Activated CD4-positive, alpha-beta T cell treated with anti-CD3 and anti-CD28 coated beads, Interleukin-2, amount 50 U/mL, for 4 hours (primary cell): ENCODE data around the gene SNX21.
A peak's percentile ranks its signal among the peaks of the same experiment; 100 is the strongest.
"Not testable (repeated sequence)": the region's sequence is repeated elsewhere in the genome, so short reads cannot be mapped to it uniquely, and the experiment has no call there.

ENCODE experiments used
- DNase-seq, 2 experiments: peaks; one replicate each; pipeline ENCODE4 v3.0.0-alpha.2; 2020

SNX21 gene

GRCh38 chr20:45833030-45833882 lies at the start of gene SNX21:
Gene SNX21, plus strand, starts transcription at chr20:45833799. Its CDS starts 121 bp downstream, at chr20:45833920.
- no peak for DNase-seq

DNA sequence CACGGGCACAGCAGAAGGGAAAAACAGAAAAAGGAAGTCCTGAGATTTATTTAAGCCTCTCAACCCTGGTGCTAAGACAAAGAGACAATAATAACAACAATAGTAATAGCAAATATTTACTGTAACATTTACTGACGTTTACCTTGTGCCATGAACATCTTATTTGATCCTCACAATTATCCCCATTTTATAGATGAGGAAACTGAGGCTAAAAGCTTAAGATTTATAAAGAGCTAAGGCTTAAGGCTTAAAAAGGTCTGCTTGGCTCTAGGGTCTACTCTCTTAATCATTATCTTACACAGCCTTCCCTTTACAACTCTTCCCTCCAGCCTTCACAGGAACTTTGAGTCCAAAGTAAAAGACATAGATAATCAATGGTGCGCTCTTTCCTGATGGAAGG lies 45.2 kb upstream of the SNX21 start:
- no peak for DNase-seq

DNA sequence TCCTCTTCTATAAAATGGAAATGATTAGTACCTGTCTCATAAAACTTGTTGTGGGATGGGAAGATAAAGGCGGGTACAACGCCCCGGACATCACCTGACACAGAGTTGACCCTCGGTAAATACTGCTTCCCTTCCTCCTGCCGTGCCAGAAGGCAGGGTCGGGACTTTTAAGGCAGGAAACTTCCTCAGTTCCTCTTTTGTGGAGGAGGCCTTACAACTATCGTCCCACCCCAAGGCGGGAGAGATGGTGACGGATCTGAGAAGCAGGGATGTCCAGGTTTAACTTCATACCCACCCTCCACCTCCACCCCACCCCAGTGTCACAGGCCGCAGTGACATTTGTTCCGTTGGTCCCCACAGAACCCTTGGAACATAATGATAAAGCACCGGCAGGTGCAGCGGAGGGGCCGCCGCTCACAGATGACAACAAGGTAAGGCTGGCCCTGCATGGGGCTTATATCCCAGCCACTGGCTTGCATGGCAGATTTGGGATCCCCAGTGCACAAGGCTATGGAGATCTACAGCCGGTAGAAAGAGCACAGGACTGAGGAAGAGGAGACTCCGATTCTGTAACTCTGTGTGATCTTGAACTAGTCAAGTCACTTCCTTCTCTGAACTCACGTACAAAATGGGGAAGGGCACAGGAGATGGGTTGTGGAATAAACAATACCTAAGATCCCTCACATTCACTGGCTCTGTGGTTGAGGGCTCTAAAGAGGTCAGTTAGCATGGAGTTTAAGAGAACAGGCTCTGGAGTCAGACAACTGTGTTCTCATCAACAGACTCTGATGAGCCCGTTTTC lies 41.1 kb upstream of the SNX21 start:
- no peak for DNase-seq

DNA sequence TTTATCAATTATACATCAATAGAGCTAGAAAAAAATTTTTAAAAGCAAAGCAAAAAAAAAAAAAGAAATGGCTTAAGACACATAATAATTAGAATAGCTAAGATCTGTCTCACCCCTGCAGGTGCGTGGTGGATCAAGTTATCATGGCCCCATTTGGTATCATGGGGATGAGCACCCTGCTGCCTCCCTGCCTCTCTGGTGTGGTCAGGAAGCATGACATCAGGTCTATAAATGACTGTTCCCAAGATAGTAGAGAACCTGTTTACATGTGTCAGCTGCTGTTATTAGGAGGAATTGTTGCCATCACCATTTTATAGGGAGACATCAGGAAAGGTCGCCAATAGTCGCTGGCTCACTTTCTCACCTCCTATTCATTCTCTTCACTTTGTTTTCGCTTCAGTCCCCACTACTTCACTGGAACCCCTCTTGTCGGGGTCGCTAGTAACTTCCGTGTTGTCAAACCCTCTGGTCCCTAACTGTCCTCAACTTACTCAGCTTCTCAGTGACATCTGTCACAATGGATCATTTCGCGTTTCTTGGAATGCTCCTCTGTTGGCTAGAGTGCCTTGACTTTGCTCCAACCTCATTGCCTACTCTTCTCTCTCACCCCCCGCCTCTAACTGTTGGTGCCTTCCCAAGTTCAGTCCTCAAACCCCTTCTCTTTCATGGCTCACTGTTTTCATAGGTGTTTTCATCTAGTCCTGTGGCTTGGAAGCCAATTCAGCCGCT lies 37.1 kb upstream of the SNX21 start:
- DNase-seq: no peak

GRCh38 chr20:45797510-45797909 lies 36.1 kb upstream of the SNX21 start:
- DNase-seq: not testable (repeated sequence)

DNA sequence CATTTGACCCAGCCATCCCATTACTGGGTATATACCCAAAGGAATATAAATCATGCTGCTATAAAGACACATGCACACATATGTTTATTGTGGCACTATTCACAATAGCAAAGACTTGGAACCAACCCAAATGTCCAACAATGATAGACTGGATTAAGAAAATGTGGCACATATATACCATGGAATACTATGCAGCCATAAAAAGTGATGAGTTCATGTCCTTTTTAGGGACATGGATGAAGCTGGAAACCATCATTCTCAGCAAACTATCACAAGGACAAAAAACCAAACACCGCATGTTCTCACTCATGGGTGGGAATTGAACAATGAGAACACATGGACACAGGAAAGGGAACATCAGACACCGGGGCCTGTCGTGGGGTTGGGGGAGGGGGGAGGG lies 35.6 kb upstream of the SNX21 start:
- not testable (repeated sequence) for DNase-seq

DNA sequence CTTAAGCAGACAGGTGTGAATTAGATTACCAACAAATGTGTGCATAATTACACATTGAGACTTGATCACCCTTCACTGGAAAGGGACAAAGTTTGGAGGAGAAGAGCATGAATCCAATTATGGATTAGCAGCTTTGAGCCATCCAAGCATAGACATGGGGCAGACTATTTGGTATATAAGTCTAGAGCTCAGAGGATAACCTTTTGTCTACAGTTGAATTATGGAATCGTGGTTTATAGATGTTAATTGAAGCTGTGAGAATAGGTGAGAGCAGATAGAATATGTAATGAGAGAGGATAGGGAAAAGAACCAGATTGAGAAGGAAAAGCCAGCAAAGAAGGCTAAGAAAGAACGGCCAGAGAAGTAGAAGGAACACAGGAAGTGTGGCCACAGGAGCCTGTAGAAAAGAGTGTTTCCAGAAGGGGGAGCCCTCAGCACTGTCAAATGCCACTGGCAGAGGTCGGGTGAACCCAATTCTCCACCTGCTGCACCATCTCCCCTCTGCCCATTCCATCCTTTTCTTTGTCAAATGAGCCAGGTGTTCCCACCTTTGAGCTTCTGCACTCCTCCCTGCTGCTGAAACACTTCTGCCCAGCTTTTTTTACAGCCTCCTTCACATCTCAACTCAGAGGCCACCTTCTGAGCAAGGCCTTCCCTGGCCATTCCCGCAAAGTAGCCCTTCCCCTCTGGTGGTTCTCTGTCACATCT lies 34.5 kb upstream of the SNX21 start:
- DNase-seq: peak; percentile 53 to 58

GRCh38 chr20:45801851-45802250 lies 31.7 kb upstream of the SNX21 start:
- DNase-seq: no peak

DNA sequence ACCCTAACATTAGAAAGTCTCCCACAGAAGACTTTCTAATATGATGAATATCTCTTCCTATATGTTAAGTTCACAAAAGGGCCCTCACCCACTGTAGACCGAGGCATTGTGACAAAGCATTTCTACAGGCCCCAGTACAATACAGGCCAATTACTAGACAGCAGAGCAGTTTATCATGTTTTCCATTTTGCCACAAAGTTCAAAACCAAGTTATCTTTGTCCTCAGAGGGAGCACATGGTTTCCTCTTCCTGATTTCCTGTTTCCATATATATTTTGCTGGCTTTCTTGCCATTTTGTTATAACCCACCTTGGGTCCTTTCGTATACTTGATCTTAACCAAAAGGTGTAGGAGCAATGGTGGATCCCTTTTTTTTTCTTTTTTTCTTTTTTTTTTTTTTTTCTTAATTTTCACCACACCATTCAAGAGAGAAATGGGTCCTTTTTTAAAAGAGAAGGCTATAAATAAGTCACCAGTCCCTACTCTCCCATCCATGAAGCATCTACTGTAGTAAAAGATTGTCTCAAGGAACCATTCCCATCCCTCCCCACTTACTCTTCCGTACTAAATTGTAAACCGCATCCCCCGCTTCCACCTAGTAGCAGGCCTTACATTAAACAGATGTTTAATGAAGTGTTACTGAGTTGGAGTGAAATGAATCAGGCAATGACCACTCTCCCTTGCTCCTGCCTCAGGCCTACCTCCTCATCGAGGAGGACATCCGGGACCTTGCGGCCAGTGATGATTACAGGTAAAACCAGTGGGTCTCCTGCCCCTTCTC lies 23.2 kb upstream of the SNX21 start:
- no peak for DNase-seq

DNA sequence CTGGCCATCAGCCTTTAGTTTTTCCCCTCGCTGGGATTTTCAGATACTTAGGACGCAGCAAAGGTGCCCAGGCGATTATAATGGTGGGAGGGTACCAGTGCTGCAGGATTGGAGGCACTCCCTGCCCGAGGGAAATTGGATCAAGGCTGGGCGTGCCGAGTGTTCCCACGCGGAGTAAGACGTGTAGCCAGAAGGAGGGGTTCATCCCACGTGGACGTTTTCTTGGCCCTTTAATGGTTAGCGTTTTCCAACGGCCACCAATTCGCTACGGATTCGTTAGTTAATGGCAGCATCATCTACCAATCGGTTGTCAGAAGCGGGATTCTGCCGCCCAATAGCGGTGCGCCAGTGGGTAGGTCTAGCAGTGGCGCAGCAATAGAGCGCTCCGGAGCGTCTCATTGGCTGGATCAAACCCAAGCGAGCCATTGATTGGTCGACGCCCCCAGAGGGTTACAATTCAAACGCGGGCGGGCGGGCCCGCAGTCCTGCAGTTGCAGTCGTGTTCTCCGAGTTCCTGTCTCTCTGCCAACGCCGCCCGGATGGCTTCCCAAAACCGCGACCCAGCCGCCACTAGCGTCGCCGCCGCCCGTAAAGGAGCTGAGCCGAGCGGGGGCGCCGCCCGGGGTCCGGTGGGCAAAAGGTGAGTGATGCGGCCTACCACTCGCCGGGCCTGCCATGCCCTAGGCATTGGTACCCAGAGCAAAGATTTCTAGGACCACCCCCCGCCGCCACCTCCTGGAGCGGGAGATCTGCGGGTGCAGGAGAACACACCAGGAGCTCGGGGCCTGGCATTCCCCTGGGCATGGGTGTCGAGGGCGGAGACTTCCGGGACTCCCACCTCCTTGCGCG lies 21.2 kb upstream of the SNX21 start, which contains the start of gene UBE2C:
TSS of gene UBE2C (plus strand) at position 488 of the 849 bp plus-strand sequence. CDS start at position 540, 52 bp downstream.
- DNase-seq: peak; percentile 91

- no peak for DNase-seq
Measured at GRCh38 chr20:45813006-45813340, 20.6 kb upstream of the SNX21 start.

DNA sequence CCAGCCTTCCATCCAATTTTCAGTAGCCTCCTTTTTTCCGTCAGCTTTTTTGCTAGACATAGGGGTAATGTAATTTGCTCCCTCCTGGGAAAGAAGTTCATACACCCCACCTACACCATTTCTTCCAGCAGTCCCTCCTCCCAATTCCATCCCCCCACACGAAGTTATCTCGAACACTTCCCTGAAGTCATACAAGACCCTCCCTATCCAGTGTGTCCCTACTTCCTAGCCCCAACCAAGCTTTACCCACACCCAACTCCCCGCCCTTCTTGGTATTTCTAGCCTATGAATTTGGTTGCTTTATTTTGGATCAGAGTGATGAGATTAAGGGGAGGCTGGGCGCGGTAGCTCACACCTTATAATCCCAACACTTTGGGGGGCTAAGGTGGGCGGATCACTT lies 20.1 kb upstream of the SNX21 start:
- DNase-seq: no peak

- DNase-seq: no peak
Measured at GRCh38 chr20:45814314-45814713, 19.3 kb upstream of the SNX21 start.

- DNase-seq: no peak
Measured at GRCh38 chr20:45816951-45817350, 16.6 kb upstream of the SNX21 start.

GRCh38 chr20:45817376-45818194 lies 16.0 kb upstream of the SNX21 start:
- no peak for DNase-seq

- DNase-seq: no peak
Measured at GRCh38 chr20:45818239-45818638, 15.4 kb upstream of the SNX21 start.

- no peak for DNase-seq
Measured at GRCh38 chr20:45819466-45819865, 14.1 kb upstream of the SNX21 start.

GRCh38 chr20:45821947-45822346 lies 11.7 kb upstream of the SNX21 start:
- no peak for DNase-seq

GRCh38 chr20:45822857-45823256 lies 10.7 kb upstream of the SNX21 start:
- DNase-seq: no peak
